Measurements from ENCODE around the gene TMTC1. TPM values are rescaled to one million over a fixed set of nuclear protein-coding genes. Genes with fewer than 3 reads are reported as not detected.

Gene TMTC1
- polyA plus RNA-seq, 1 of the 3 experiments (the other 2 are of a cell fraction) = 0.13 TPM

DNA sequence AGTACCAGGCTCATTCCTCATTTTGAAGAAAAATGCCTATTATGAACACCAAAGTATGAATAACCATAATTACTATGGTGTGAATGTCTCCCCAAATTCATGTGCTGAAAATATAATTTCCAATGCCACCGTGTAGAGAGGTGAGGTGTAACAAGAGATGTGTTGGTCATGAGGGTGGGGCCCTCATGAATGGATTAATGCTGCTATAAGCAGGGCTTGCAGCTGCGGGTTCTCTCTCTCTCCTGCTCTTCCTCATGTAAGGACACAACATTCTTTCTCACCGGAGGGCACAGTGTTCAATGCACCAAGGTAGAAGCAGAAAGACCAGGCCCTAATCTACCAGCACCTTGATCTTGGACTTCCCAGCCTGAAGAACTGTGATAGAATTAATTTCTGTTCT, 70.0 kb downstream of the TMTC1 start:
- no peaks in the 10 kb centered on the region for H3F3A ChIP-seq (replicated peaks; ENCODE audit: insufficient read depth)
- H3K36me3 ChIP-seq (replicated peaks in 1 of 2; ENCODE audit: control insufficient read depth in 1 of 2, insufficient read depth in 2 of 2, low read length in 1 of 2) = no peaks in the 10 kb centered on the region
- H3K27ac ChIP-seq (ENCODE audit: low read depth in 2 of 2, low read length in 1 of 2) = no peak overlapping the region
- CTCF ChIA-PET = no interaction called here
- WGBS (ENCODE audit: low lambda C conversion rate) = 74% methylated on average over 3 of the region's 3 CpGs
- no peak for DNase-seq
- no peaks in the 10 kb centered on the region for H3K9me2 ChIP-seq
- peaks cover 0 to 8% of the 10 kb centered on the region in 2 experiments; a peak in 2 of 4 replicates for H3K4me1 ChIP-seq (ENCODE audit: control insufficient read depth in 1 of 2, insufficient read depth in 2 of 2, low read depth in 1 of 2, low read length in 1 of 2)
- no peak for TF ChIP-seq REST (IDR thresholded peaks at IDR 0.05; ENCODE audit: low read depth, low read length)
- no peak for TF ChIP-seq FOSL2 (IDR thresholded peaks at IDR 0.05; ENCODE audit: borderline replicate concordance, low read depth)
- TF ChIP-seq EP300 (IDR thresholded peaks at IDR 0.05; ENCODE audit: borderline replicate concordance in 1 of 2, low read depth in 1 of 2, low read length in 1 of 2) = no peak
- no peak for TF ChIP-seq CTCF (IDR thresholded peaks at IDR 0.05)
- no peak for TF ChIP-seq TAF1 (IDR thresholded peaks at IDR 0.05; ENCODE audit: borderline replicate concordance, low read depth, low read length)
- no peak for TF ChIP-seq RCOR1 (IDR thresholded peaks at IDR 0.05; ENCODE audit: low read length)
- H3K9me3 ChIP-seq = no peaks in the 10 kb centered on the region
- H4K20me1 ChIP-seq (ENCODE audit: insufficient read depth) = no peaks in the 10 kb centered on the region
- no peaks in the 10 kb centered on the region for H3K79me2 ChIP-seq (ENCODE audit: insufficient read depth)
- H2AFZ ChIP-seq (ENCODE audit: low read depth) = no peak overlapping the region
- POLR2A ChIA-PET = no interaction called here
- no peak overlapping the region for H3K9ac ChIP-seq
- no peak overlapping the region for H3K4me3 ChIP-seq (ENCODE audit: low read depth in 2 of 2, low read length in 1 of 2)
- H3K27me3 ChIP-seq (ENCODE audit: insufficient read depth) = no peaks in the 10 kb centered on the region
- H3K4me2 ChIP-seq = no peak overlapping the region

DNA sequence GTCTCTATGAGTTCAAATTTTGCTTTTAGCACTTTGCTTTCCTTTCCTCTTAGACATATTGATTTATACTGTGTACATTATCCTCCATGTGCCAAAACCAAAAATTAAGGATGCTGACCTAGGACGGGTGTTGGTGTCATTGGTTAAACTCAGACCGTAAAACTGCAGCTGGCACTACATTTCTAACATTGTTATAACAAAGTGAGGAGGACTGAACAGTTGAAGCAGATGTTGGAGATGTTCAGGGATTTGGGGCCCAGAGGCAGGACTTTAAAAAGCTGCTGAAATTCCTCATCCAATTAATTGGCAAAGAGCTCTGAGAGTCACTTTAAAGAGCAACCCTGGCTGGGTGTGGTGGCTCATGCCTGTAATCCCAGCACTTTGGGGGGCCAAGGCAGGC, 72.4 kb downstream of the TMTC1 start:
- no peaks in the 10 kb centered on the region for H3K36me3 ChIP-seq (replicated peaks in 1 of 2; ENCODE audit: control insufficient read depth in 1 of 2, insufficient read depth in 2 of 2, low read length in 1 of 2)
- no peaks in the 10 kb centered on the region for H3K9me3 ChIP-seq
- H3F3A ChIP-seq (replicated peaks; ENCODE audit: insufficient read depth) = no peaks in the 10 kb centered on the region
- no peak overlapping the region for H2AFZ ChIP-seq (ENCODE audit: low read depth)
- H3K9ac ChIP-seq = no peak overlapping the region
- H3K79me2 ChIP-seq (ENCODE audit: insufficient read depth) = no peaks in the 10 kb centered on the region
- CTCF ChIA-PET = no interaction called here
- no peaks in the 10 kb centered on the region for H4K20me1 ChIP-seq (ENCODE audit: insufficient read depth)
- H3K9me2 ChIP-seq = no peaks in the 10 kb centered on the region
- no peaks in the 10 kb centered on the region for H3K27me3 ChIP-seq (ENCODE audit: insufficient read depth)
- no peak overlapping the region for H3K4me3 ChIP-seq (ENCODE audit: low read depth in 2 of 2, low read length in 1 of 2)
- no peak for DNase-seq
- peaks cover 0 to 13% of the 10 kb centered on the region in 2 experiments; a peak in 2 of 4 replicates for H3K4me1 ChIP-seq (ENCODE audit: control insufficient read depth in 1 of 2, insufficient read depth in 2 of 2, low read depth in 1 of 2, low read length in 1 of 2)
- TF ChIP-seq GABPA (IDR thresholded peaks at IDR 0.05; ENCODE audit: low read depth) (no peak), FOSL2 (IDR thresholded peaks at IDR 0.05; ENCODE audit: borderline replicate concordance, low read depth) (no peak), TEAD4 (IDR thresholded peaks at IDR 0.05; ENCODE audit: borderline replicate concordance, insufficient read depth) (no peak), MXI1 (IDR thresholded peaks at IDR 0.05; ENCODE audit: low read depth, low read length) (no peak), RFX5 (IDR thresholded peaks at IDR 0.05; ENCODE audit: low read length) (no peak), ZBTB33 (IDR thresholded peaks at IDR 0.05; ENCODE audit: borderline replicate concordance, low read depth) (no peak), EP300 (IDR thresholded peaks at IDR 0.05; ENCODE audit: borderline replicate concordance in 1 of 2, low read depth in 1 of 2, low read length in 1 of 2) (no peak), EZH2phosphoT487 (IDR thresholded peaks at IDR 0.05; ENCODE audit: borderline replicate concordance, low read depth) (no peak), ELF1 (IDR thresholded peaks at IDR 0.05) (no peak), FOXJ3 (CRISPR knock-in tag; IDR thresholded peaks at IDR 0.05) (no peak), MEF2A (IDR thresholded peaks at IDR 0.05; ENCODE audit: borderline replicate concordance, low read depth) (no peak), GATA2 (CRISPR knock-in tag; IDR thresholded peaks at IDR 0.05) (no peak), NRF1 (IDR thresholded peaks at IDR 0.05; ENCODE audit: low read depth, low read length) (no peak), IRF3 (IDR thresholded peaks at IDR 0.05; ENCODE audit: low read depth, low read length) (no peak), POLR2AphosphoS5 (IDR thresholded peaks at IDR 0.05; ENCODE audit: low read depth, low read length) (no peak)
- no peak overlapping the region for H3K4me2 ChIP-seq
- POLR2A ChIA-PET = no interaction called here
- no peak overlapping the region for H3K27ac ChIP-seq (ENCODE audit: low read depth in 2 of 2, low read length in 1 of 2)
- WGBS (ENCODE audit: low lambda C conversion rate) = 72% methylated on average over 2 of the region's 2 CpGs
